B cell (primary cell): ENCODE results near the gene GPAT3. TPM values are rescaled to one million over a fixed set of nuclear protein-coding genes. Genes with fewer than 3 reads are reported as not detected.

Experiments used
- ATAC-seq: fragments of 200-7000 bp; cut with Tn5 transposase; one replicate; pipeline ENCODE4 v1.10.0; 2021; ENCODE audit warnings: low read depth, mild to moderate bottlenecking, moderate number of reproducible peaks, moderate library complexity
- CTCF ChIA-PET: fragments of 350-600 bp; sonication (Branson Sonifier 250); formaldehyde crosslinking; loops from one replicate; lab custom pipeline; 2021; ENCODE audit warnings: antibody characterized with exemption, inconsistent platforms; lab: Charles Lee
- POLR2A ChIA-PET: fragments of 350-600 bp; sonication (Branson Sonifier 250); formaldehyde crosslinking; loops from one replicate; lab custom pipeline; 2021; ENCODE audit warnings: antibody characterized with exemption; lab: Charles Lee
- DNase-seq: peaks from one replicate; pipeline ENCODE4 v3.0.0; 2013
- H2AFZ ChIP-seq: 2 replicates; pipeline ENCODE4 v1.6.1; 2012; ENCODE audit warnings: mild to moderate bottlenecking, low read depth, low read length; ENCODE audit not compliant: insufficient read depth, poor library complexity, severe bottlenecking
- H3K27ac ChIP-seq, 2 donors: 1 replicate in 1 of 2; 2 replicates in 1 of 2; pipeline ENCODE4 v1.5.1; 2012 to 2013; ENCODE audit warnings: low read length in 2 of 2, mild to moderate bottlenecking in 2 of 2, moderate library complexity in 1 of 2
- H3K27me3 ChIP-seq, 4 experiments: fragments of 200-600 bp in 1 of 4; sonication (generic) in 1 of 4; replicated peaks in 1 of 4; 1 replicate in 2 of 4; 2 replicates in 2 of 4; pipeline versions ENCODE4 v1.6.1 to v1.7.0; 2013 to 2016; ENCODE audit warnings: low read length in 3 of 4, mild to moderate bottlenecking in 2 of 4, mixed read lengths in 1 of 4, moderate library complexity in 1 of 4; ENCODE audit not compliant: insufficient read depth in 4 of 4, control insufficient read depth in 3 of 4; ENCODE audit errors: control extremely low read depth in 1 of 4
- H3K36me3 ChIP-seq, 2 experiments: replicated peaks in 1 of 2; 1 replicate in 1 of 2; 2 replicates in 1 of 2; pipeline versions ENCODE4 v1.6.1 to v1.7.1; 2013; ENCODE audit warnings: low read length in 1 of 2; ENCODE audit not compliant: insufficient read depth in 2 of 2, control insufficient read depth in 1 of 2; ENCODE audit errors: control extremely low read depth in 1 of 2, extremely low read depth in 1 of 2
- H3K4me1 ChIP-seq, 2 donors: fragments of 200-600 bp in 1 of 2; sonication (generic) in 1 of 2; 1 replicate in 1 of 2; 2 replicates in 1 of 2; pipeline versions ENCODE4 v1.5.1 to v1.6.1; 2013 to 2017; ENCODE audit warnings: low read length in 2 of 2; ENCODE audit not compliant: control insufficient read depth in 2 of 2, insufficient read depth in 2 of 2
- H3K4me2 ChIP-seq: replicated peaks from 2 replicates; pipeline ENCODE3; 2012; ENCODE audit warnings: mild to moderate bottlenecking, low read depth, low read length; ENCODE audit not compliant: poor library complexity, severe bottlenecking
- H3K4me3 ChIP-seq, 5 experiments: fragments of 200-600 bp in 1 of 5; sonication (generic) in 1 of 5; 1 replicate in 3 of 5; 2 replicates in 2 of 5; pipeline versions ENCODE4 v1.5.1 to v1.7.0; 2011 to 2016; ENCODE audit warnings: low read length in 4 of 5, mild to moderate bottlenecking in 4 of 5, low read depth in 2 of 5, control low read depth in 1 of 5, moderate library complexity in 1 of 5; ENCODE audit not compliant: insufficient read depth in 1 of 5; ENCODE audit errors: control extremely low read depth in 1 of 5, extremely low read depth in 1 of 5
- H3K79me2 ChIP-seq: fragments of 200-600 bp; sonication (generic); one replicate; pipeline ENCODE4 v1.6.0; 2016; ENCODE audit warnings: low read length; ENCODE audit not compliant: control insufficient read depth, insufficient read depth
- H3K9ac ChIP-seq: fragments of 200-600 bp; sonication (generic); 2 replicates; pipeline ENCODE4 v1.6.1; 2017; ENCODE audit warnings: mild to moderate bottlenecking, low read length, moderate library complexity
- H3K9me3 ChIP-seq, 3 donors: one replicate each; pipeline versions ENCODE4 v1.6.1 to v1.7.1; 2013; ENCODE audit warnings: low read length in 2 of 3; ENCODE audit not compliant: control insufficient read depth in 2 of 3, insufficient read depth in 1 of 3; ENCODE audit errors: control extremely low read depth in 1 of 3
- H4K20me1 ChIP-seq: 2 replicates; pipeline ENCODE4 v1.6.0; 2012; ENCODE audit warnings: mild to moderate bottlenecking, low read length; ENCODE audit not compliant: insufficient read depth, control insufficient read depth, poor library complexity, severe bottlenecking
- H3K27ac Mint-ChIP-seq: one replicate; pipeline ENCODE4 v1.8.0; 2021; ENCODE audit warnings: mixed read lengths
- H3K27me3 Mint-ChIP-seq: one replicate; pipeline ENCODE4 v1.8.0; 2021; ENCODE audit warnings: mixed read lengths
- H3K4me1 Mint-ChIP-seq: one replicate; pipeline ENCODE4 v1.8.0; 2021; ENCODE audit warnings: mixed read lengths
- H3K4me3 Mint-ChIP-seq: one replicate; pipeline ENCODE4 v1.8.0; 2021; ENCODE audit warnings: mixed read lengths
- H3K9me3 Mint-ChIP-seq: one replicate; pipeline ENCODE4 v1.8.0; 2022; ENCODE audit warnings: mixed read lengths; ENCODE audit not compliant: insufficient read depth
- CTCF ChIP-seq: fragments of 200-600 bp; IDR thresholded peaks from one replicate; pipeline ENCODE4 v1.8.0; 2022; ENCODE audit warnings: antibody characterized with exemption, mild to moderate bottlenecking
- EZH2 ChIP-seq: IDR thresholded peaks from 2 replicates; pipeline ENCODE4 v1.6.1; 2012; ENCODE audit warnings: borderline replicate concordance, low read depth, mild to moderate bottlenecking, moderate library complexity, low read length; ENCODE audit not compliant: insufficient read depth, poor library complexity, severe bottlenecking
- WGBS: methylation state at CpG from one replicate; pipeline ENCODE4 v1.1.5; 2013; ENCODE audit warnings: missing lambda C conversion rate; ENCODE audit not compliant: insufficient coverage; 5-methylcytosine and 5-hydroxymethylcytosine counted together
- intact Hi-C: fragments of 100-400 bp; cut with micrococcal nuclease; formaldehyde crosslinking; loops from one replicate; pipeline ENCODE4 v1.10.0; 2022
- polyA plus RNA-seq: library from polyadenylated mRNA; depleted of rRNA; stranded (reverse); fragments of >200 nt; gene quantifications from 2 replicates; pipeline ENCODE4 v1.2.3, GENCODE V29; 2012
- total RNA-seq, 2 donors: library from RNA; stranded (reverse); fragments of 120-200 nt in 1 of 2; gene quantifications; 1 replicate in 1 of 2; 2 replicates in 1 of 2; pipeline versions ENCODE4 v1.2.3 to v1.2.4, GENCODE V29; 2013 to 2022

The GPAT3 gene
- total and polyA plus RNA-seq, 2 donors (not counting 1 experiment from before 2014, with no cell fraction given): 0.06 to 0.89 TPM

GRCh38 chr4:83646538-83647239, 110.8 kb downstream of the GPAT3 start:
- no peak overlapping the region for H3K4me3 Mint-ChIP-seq
- H3K9me3 ChIP-seq: no peaks in the 10 kb centered on the region
- H3K79me2 ChIP-seq: no peaks in the 10 kb centered on the region
- no peak overlapping the region for H3K9ac ChIP-seq
- H2AFZ ChIP-seq: no peak overlapping the region
- no peaks in the 10 kb centered on the region for H3K4me1 ChIP-seq
- H3K4me2 ChIP-seq: no peak overlapping the region
- H3K9me3 Mint-ChIP-seq: no peaks in the 10 kb centered on the region
- TF ChIP-seq CTCF: no peak
- TF ChIP-seq EZH2: no peak
- no peak overlapping the region for H3K27ac ChIP-seq
- no peak overlapping the region for H3K4me3 ChIP-seq
- no peaks in the 10 kb centered on the region for H4K20me1 ChIP-seq
- intact Hi-C loops: no loop called here
- H3K27ac Mint-ChIP-seq: no peak overlapping the region
- ChIA-PET POLR2A (no interaction called here), CTCF (interaction anchor here (0.7 to 9.9 kb wide), 8 partner anchors 10 to 1324 kb away, joined by 3 to 86 read pairs (median 6); no protein-coding TSS in a partner anchor)
- H3K27me3 Mint-ChIP-seq: peaks cover 7% of the 10 kb centered on the region
- H3K36me3 ChIP-seq: no peaks in the 10 kb centered on the region
- DNase-seq (no peak), ATAC-seq (no peak)
- no peaks in the 10 kb centered on the region for H3K4me1 Mint-ChIP-seq
- peaks cover 0 to 2% (median 0%) of the 10 kb centered on the region in 4 experiments for H3K27me3 ChIP-seq
- 95% methylated on average over 3 of the region's 7 CpGs for WGBS

- H3K4me3 ChIP-seq: no peak overlapping the region
- H3K4me1 ChIP-seq: no peaks in the 10 kb centered on the region
- ATAC-seq (no peak), DNase-seq (no peak)
- Mint-ChIP-seq H3K9me3 (no peaks in the 10 kb centered on the region), H3K4me1 (no peaks in the 10 kb centered on the region), H3K27me3 (peaks cover 9% of the 10 kb centered on the region), H3K4me3 (no peak overlapping the region), H3K27ac (no peak overlapping the region)
- H3K27me3 ChIP-seq: no peaks in the 10 kb centered on the region
- H2AFZ ChIP-seq: no peak overlapping the region
- H3K9me3 ChIP-seq: no peaks in the 10 kb centered on the region
- H3K27ac ChIP-seq: no peak overlapping the region
- H4K20me1 ChIP-seq: no peaks in the 10 kb centered on the region
- TF ChIP-seq CTCF (no peak), EZH2 (no peak)
- no peaks in the 10 kb centered on the region for H3K79me2 ChIP-seq
- ChIA-PET CTCF (interaction anchor here (1.3 to 1.4 kb wide), 2 partner anchors 10 to 11 kb away, joined by 4 to 5 read pairs; no protein-coding TSS in a partner anchor), POLR2A (no interaction called here)
- no peak overlapping the region for H3K4me2 ChIP-seq
- WGBS: 100% methylated on average over 1 of the region's 4 CpGs
- H3K36me3 ChIP-seq: no peaks in the 10 kb centered on the region
- intact Hi-C loops: no loop called here
- H3K9ac ChIP-seq: no peak overlapping the region
Observed at GRCh38 chr4:83651846-83652245, 115.9 kb downstream of the GPAT3 start.
